Type B pancreatic cell (in vitro differentiated cells): ENCODE data around the gene CLEC2L. TPM values are rescaled to one million over a fixed set of nuclear protein-coding genes. Genes with fewer than 3 reads are reported as not detected.
A peak's percentile ranks its signal among the peaks of the same experiment; 100 is the strongest.

Experiments used
- DNase-seq: peaks from one replicate; pipeline ENCODE4 v3.0.0; 2021; ENCODE audit warnings: mixed read lengths; ENCODE audit not compliant: unreplicated experiment; ENCODE audit errors: extremely low spot score
- H3K27ac Mint-ChIP-seq: 2 replicates; pipeline ENCODE4 v1.8.0; 2021; ENCODE audit warnings: mild to moderate bottlenecking, mixed read lengths
- H3K27me3 Mint-ChIP-seq: 2 replicates; pipeline ENCODE4 v1.8.0; 2021; ENCODE audit warnings: mixed read lengths
- H3K36me3 Mint-ChIP-seq: 2 replicates; pipeline ENCODE4 v1.8.0; 2021; ENCODE audit warnings: mixed read lengths
- H3K4me1 Mint-ChIP-seq: one replicate; pipeline ENCODE4 v1.8.0; 2021; ENCODE audit warnings: mixed read lengths; ENCODE audit not compliant: unreplicated experiment
- H3K4me3 Mint-ChIP-seq: 2 replicates; pipeline ENCODE4 v1.8.0; 2021; ENCODE audit warnings: mild to moderate bottlenecking, mixed read lengths
- H3K9me3 Mint-ChIP-seq: 2 replicates; pipeline ENCODE4 v1.8.0; 2021; ENCODE audit warnings: mixed read lengths
- total RNA-seq: library from RNA; stranded (reverse); gene quantifications from 2 replicates; pipeline ENCODE4 v1.2.1, GENCODE V29; 2021; ENCODE audit warnings: low replicate concordance
- TF ChIP-seq, protein P1 (sequence below): fragments of 200-600 bp; sonication (generic); conservative IDR thresholded peaks from 2 replicates; pipeline ENCODE4 v1.5.0; 2021; ENCODE audit warnings: antibody characterized with exemption, mild to moderate bottlenecking

Gene CLEC2L
- total RNA-seq, 1 donor from 2014 or later, result 0.34 TPM

DNA sequence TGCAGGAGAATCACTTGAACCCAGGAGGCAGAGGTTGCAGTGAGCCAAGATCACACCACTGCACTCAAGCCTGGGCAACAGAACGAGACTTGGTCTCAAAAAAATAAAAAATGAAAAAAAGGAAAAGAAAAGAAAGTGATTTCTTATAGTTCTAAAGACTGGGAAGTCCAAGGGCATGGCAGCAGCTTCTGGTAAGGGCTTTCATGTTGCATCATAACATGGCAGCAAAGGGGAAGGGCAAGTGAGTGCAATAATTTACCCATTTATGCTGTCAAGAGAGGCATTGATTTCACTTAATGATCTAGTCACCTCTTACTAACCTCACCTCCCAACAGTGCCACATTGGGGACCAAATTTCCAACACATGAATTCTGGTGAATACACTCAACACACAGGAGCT lies 31.2 kb upstream of the CLEC2L start:
- Mint-ChIP-seq H3K27ac (no peak overlapping the region), H3K36me3 (no peaks in the 10 kb centered on the region), H3K4me3 (no peak overlapping the region), H3K9me3 (peaks cover 5% of the 10 kb centered on the region), H3K4me1 (peaks cover 14% of the 10 kb centered on the region), H3K27me3 (peaks cover 32% of the 10 kb centered on the region)
- TF ChIP-seq, protein P1, sequence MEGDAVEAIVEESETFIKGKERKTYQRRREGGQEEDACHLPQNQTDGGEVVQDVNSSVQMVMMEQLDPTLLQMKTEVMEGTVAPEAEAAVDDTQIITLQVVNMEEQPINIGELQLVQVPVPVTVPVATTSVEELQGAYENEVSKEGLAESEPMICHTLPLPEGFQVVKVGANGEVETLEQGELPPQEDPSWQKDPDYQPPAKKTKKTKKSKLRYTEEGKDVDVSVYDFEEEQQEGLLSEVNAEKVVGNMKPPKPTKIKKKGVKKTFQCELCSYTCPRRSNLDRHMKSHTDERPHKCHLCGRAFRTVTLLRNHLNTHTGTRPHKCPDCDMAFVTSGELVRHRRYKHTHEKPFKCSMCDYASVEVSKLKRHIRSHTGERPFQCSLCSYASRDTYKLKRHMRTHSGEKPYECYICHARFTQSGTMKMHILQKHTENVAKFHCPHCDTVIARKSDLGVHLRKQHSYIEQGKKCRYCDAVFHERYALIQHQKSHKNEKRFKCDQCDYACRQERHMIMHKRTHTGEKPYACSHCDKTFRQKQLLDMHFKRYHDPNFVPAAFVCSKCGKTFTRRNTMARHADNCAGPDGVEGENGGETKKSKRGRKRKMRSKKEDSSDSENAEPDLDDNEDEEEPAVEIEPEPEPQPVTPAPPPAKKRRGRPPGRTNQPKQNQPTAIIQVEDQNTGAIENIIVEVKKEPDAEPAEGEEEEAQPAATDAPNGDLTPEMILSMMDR, result no peak
- no peak for DNase-seq

DNA sequence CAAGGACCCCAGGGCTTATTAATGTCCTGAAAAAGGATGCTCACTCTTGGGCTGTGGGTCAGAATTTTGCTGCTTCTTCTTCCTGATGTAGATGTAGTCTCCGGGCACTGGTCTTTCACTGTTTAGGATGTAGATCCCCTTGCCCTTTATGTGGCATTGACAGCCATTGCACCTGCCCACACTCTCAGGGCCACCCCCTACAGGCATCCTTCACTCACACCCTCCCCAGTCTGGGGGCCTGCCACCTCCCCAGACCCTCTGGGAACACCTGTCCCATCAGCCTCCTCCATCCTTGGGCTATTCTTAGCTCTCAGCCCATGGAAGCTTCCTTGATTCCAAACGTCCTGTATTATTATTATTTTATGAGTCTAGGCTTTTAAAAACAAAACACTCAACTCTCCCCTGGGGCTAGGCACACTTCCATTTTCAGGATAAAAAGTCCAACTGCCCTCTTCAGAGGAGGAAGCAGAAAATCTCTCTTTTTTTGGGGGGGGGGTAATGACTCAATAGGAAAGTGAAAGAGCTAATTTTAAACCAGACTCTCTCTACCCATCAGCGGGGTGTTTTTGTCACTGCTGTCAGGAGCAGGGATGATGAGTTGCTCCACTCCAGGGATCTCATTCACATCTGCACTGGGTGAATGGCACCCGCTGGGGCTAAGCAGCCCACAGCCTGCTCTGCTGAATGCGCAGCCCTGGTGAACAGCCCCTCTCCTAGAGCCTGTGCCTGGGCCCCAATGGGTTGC lies 28.5 kb upstream of the CLEC2L start:
- H3K4me3 Mint-ChIP-seq, result no peak overlapping the region
- H3K36me3 Mint-ChIP-seq, result no peaks in the 10 kb centered on the region
- H3K9me3 Mint-ChIP-seq, result peaks cover 5% of the 10 kb centered on the region
- H3K27ac Mint-ChIP-seq, result peak overlapping the region; percentile 39
- DNase-seq, result no peak
- TF ChIP-seq, protein P1, result no peak
- H3K4me1 Mint-ChIP-seq, result peaks cover 14% of the 10 kb centered on the region
- H3K27me3 Mint-ChIP-seq, result peaks cover 41% of the 10 kb centered on the region

DNA sequence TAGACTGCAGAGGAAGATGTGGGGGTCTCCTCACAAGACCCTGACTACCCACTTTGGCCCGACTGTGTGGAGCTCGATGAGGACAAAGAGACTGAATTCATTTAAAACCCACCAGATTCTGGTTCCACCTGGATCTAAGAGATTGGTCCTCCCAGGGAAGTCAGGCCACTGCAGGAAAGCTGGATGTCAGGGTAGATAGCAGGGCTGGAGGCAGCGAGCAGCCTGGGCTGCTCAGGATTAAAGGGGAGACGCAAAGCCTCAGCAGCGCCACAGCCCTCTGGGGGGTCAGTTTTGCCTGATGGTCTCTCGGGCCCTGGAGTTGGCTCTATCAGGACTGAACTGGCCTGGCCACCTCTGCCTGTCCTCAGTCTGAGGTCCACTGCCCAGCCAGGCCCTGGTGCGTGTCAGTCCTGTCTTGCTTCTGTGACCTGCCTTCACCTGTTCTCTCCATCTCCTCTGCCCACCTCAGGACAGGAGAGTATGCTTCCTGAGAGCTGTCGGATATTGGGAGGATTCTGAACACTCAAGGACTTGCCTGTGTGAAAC lies 27.8 kb upstream of the CLEC2L start:
- no peak overlapping the region for H3K27ac Mint-ChIP-seq
- no peaks in the 10 kb centered on the region for H3K36me3 Mint-ChIP-seq
- TF ChIP-seq, protein P1, result no peak
- peaks cover 5% of the 10 kb centered on the region for H3K9me3 Mint-ChIP-seq
- peaks cover 42% of the 10 kb centered on the region for H3K27me3 Mint-ChIP-seq
- H3K4me1 Mint-ChIP-seq, result peaks cover 14% of the 10 kb centered on the region
- no peak for DNase-seq
- H3K4me3 Mint-ChIP-seq, result no peak overlapping the region

DNA sequence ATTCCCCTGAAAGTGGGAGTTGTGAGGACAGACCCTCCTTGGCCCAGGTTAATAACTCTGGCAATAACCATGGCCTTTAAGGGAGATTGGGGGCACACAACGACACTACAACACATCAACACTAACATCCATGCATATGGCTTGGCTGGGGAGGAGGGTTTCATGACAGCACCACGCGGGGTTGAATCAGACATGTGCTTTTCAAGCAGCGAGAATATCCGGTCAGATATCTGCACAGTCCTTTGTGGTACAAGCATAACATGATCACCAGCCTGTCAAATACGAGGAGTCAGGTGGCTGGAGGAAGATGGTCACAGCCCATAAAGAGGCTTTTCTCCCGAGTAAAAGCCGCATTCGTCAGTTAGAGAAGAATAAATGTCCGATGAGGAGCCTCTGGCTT lies 27.0 kb upstream of the CLEC2L start:
- DNase-seq, result no peak
- H3K27me3 Mint-ChIP-seq, result peaks cover 42% of the 10 kb centered on the region

DNA sequence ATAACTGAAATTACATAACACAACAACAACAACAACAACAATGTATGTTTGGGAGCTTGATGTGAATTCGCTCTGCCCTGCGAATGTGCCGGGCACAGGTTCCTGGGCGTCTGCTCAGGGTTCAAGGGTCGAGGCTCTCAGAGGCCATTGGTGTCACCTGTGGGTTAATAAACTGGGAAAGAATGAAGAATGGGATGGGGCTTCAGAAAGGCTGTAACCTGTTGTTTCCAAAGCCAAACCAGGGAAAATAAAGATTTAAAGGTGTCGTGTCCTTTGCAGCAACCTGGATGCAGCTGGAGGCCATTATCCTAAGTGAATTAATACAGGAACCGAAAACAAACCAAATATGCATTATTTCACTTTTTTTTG lies 22.7 kb upstream of the CLEC2L start:
- Mint-ChIP-seq H3K4me1 (peaks cover 4% of the 10 kb centered on the region), H3K4me3 (peak overlapping the region; percentile 93), H3K27me3 (peaks cover 37% of the 10 kb centered on the region), H3K36me3 (no peaks in the 10 kb centered on the region), H3K9me3 (no peaks in the 10 kb centered on the region), H3K27ac (no peak overlapping the region)
- DNase-seq, result no peak
- TF ChIP-seq, protein P1, result no peak

More for the DNA sequence above, 27.0 kb upstream of the CLEC2L start:
- Mint-ChIP-seq H3K36me3 (no peaks in the 10 kb centered on the region), H3K4me3 (no peak overlapping the region), H3K9me3 (peaks cover 5% of the 10 kb centered on the region), H3K27ac (no peak overlapping the region), H3K4me1 (peaks cover 14% of the 10 kb centered on the region)
- TF ChIP-seq, protein P1, result no peak
